NCI-H1930 (cell line): Measurements from ENCODE around the gene RANBP3.
"Not testable (repeated sequence)": the region's sequence is repeated elsewhere in the genome, so short reads cannot be mapped to it uniquely, and the experiment has no call there.

Source experiments
- DNase-seq, 2 experiments: peaks; one replicate each; lab custom pipeline; 2025; lab: John Stamatoyannopoulos, UW

Gene RANBP3

GRCh38 chr19:6007866-6008265 lies 29.9 kb upstream of the RANBP3 start:
- no peak for DNase-seq

- DNase-seq = no peak
Measured at GRCh38 chr19:6006896-6007295, 29.0 kb upstream of the RANBP3 start.

- not testable (repeated sequence) for DNase-seq
Measured at GRCh38 chr19:6006070-6006446, 28.1 kb upstream of the RANBP3 start.

- no peak for DNase-seq
Measured at GRCh38 chr19:6005321-6006069, 27.6 kb upstream of the RANBP3 start.

GRCh38 chr19:6003976-6004375 lies 26.0 kb upstream of the RANBP3 start:
- DNase-seq = no peak

GRCh38 chr19:6002591-6002990 lies 24.7 kb upstream of the RANBP3 start:
- DNase-seq = no peak

GRCh38 chr19:6000228-6000847 lies 22.4 kb upstream of the RANBP3 start:
- DNase-seq = no peak

- DNase-seq = no peak
Measured at GRCh38 chr19:5999693-6000092, 21.8 kb upstream of the RANBP3 start.

GRCh38 chr19:5997371-5997770 lies 19.4 kb upstream of the RANBP3 start:
- DNase-seq = no peak

GRCh38 chr19:5996623-5997320 lies 18.8 kb upstream of the RANBP3 start:
- DNase-seq = no peak

- DNase-seq = no peak
Measured at GRCh38 chr19:5996102-5996501, 18.2 kb upstream of the RANBP3 start.

- DNase-seq = no peak
Measured at GRCh38 chr19:5995606-5996005, 17.7 kb upstream of the RANBP3 start.

- DNase-seq = no peak
Measured at GRCh38 chr19:5994405-5995165, 16.6 kb upstream of the RANBP3 start.

- no peak for DNase-seq
Measured at GRCh38 chr19:5993648-5994358, 15.9 kb upstream of the RANBP3 start.

GRCh38 chr19:5993201-5993600 lies 15.3 kb upstream of the RANBP3 start:
- no peak for DNase-seq

GRCh38 chr19:5992756-5993155 lies 14.8 kb upstream of the RANBP3 start:
- DNase-seq = no peak

- no peak for DNase-seq
Measured at GRCh38 chr19:5991244-5991838, 13.4 kb upstream of the RANBP3 start.

GRCh38 chr19:5990289-5990797 lies 12.4 kb upstream of the RANBP3 start:
- DNase-seq = peak in 1 of 2 experiments; percentile 20

GRCh38 chr19:5989388-5990074 lies 11.6 kb upstream of the RANBP3 start:
- DNase-seq = no peak
